Measurements from ENCODE around the gene TUT4. TPM values are rescaled to one million over a fixed set of nuclear protein-coding genes. Genes with fewer than 3 reads are reported as not detected.

The TUT4 gene
- total and polyA plus RNA-seq, 2 experiments from 2014 or later, result 69.9 to 116 TPM

- Mint-ChIP-seq H3K9me3 (no peaks in the 10 kb centered on the region), H3K27ac (no peak overlapping the region), H3K4me3 (no peak overlapping the region), H3K36me3 (ENCODE audit: low read depth) (peaks cover 21% of the 10 kb centered on the region; the same call in 2 of the 3 replicates), H3K4me1 (peaks cover 7% of the 10 kb centered on the region; the same call in 2 of the 3 replicates), H3K27me3 (ENCODE audit: insufficient read depth, low read depth, poor library complexity) (peaks cover 5% of the 10 kb centered on the region)
- Histone ChIP-seq H2AFZ (no peak overlapping the region), H3K27me3 (ENCODE audit: insufficient read depth) (no peaks in the 10 kb centered on the region), H3K9me2 (ENCODE audit: insufficient read depth) (no peaks in the 10 kb centered on the region), H4K20me1 (replicated peaks; ENCODE audit: insufficient read depth) (no peaks in the 10 kb centered on the region), H3K4me3 (no peak overlapping the region), H3K4me2 (no peak overlapping the region), H3K36me3 (ENCODE audit: insufficient read depth) (peaks cover 16% of the 10 kb centered on the region), H3K27ac (ENCODE audit: low read depth) (no peak overlapping the region), H3K79me2 (replicated peaks; ENCODE audit: insufficient read depth) (no peaks in the 10 kb centered on the region; the same call in 1 of the 2 replicates), H3F3A (replicated peaks; ENCODE audit: low read depth) (0 out of 2 replicates have a peak, but pooled peaks cover 3% of the 10 kb centered on the region), H3K4me1 (ENCODE audit: insufficient read depth) (0 out of 2 replicates have a peak, but pooled peaks cover 9% of the 10 kb centered on the region)
- DNase-seq (ENCODE audit: low spot score) (no peak), ATAC-seq (no peak)
- TF ChIP-seq EZH2phosphoT487 (IDR thresholded peaks at IDR 0.05; ENCODE audit: unreplicated experiment), result no peak
- TF ChIP-seq ETS1 (IDR thresholded peaks at IDR 0.05), result no peak
- no peak for TF ChIP-seq EZH2 (IDR thresholded peaks at IDR 0.05; ENCODE audit: low read depth, unreplicated experiment)
- TF ChIP-seq CREB1 (CRISPR knock-in tag; IDR thresholded peaks at IDR 0.05; ENCODE audit: low read depth), result no peak
- TF ChIP-seq ZNF331 (CRISPR knock-in tag; IDR thresholded peaks at IDR 0.05; ENCODE audit: low read depth), result no peak
- TF ChIP-seq, protein P1, sequence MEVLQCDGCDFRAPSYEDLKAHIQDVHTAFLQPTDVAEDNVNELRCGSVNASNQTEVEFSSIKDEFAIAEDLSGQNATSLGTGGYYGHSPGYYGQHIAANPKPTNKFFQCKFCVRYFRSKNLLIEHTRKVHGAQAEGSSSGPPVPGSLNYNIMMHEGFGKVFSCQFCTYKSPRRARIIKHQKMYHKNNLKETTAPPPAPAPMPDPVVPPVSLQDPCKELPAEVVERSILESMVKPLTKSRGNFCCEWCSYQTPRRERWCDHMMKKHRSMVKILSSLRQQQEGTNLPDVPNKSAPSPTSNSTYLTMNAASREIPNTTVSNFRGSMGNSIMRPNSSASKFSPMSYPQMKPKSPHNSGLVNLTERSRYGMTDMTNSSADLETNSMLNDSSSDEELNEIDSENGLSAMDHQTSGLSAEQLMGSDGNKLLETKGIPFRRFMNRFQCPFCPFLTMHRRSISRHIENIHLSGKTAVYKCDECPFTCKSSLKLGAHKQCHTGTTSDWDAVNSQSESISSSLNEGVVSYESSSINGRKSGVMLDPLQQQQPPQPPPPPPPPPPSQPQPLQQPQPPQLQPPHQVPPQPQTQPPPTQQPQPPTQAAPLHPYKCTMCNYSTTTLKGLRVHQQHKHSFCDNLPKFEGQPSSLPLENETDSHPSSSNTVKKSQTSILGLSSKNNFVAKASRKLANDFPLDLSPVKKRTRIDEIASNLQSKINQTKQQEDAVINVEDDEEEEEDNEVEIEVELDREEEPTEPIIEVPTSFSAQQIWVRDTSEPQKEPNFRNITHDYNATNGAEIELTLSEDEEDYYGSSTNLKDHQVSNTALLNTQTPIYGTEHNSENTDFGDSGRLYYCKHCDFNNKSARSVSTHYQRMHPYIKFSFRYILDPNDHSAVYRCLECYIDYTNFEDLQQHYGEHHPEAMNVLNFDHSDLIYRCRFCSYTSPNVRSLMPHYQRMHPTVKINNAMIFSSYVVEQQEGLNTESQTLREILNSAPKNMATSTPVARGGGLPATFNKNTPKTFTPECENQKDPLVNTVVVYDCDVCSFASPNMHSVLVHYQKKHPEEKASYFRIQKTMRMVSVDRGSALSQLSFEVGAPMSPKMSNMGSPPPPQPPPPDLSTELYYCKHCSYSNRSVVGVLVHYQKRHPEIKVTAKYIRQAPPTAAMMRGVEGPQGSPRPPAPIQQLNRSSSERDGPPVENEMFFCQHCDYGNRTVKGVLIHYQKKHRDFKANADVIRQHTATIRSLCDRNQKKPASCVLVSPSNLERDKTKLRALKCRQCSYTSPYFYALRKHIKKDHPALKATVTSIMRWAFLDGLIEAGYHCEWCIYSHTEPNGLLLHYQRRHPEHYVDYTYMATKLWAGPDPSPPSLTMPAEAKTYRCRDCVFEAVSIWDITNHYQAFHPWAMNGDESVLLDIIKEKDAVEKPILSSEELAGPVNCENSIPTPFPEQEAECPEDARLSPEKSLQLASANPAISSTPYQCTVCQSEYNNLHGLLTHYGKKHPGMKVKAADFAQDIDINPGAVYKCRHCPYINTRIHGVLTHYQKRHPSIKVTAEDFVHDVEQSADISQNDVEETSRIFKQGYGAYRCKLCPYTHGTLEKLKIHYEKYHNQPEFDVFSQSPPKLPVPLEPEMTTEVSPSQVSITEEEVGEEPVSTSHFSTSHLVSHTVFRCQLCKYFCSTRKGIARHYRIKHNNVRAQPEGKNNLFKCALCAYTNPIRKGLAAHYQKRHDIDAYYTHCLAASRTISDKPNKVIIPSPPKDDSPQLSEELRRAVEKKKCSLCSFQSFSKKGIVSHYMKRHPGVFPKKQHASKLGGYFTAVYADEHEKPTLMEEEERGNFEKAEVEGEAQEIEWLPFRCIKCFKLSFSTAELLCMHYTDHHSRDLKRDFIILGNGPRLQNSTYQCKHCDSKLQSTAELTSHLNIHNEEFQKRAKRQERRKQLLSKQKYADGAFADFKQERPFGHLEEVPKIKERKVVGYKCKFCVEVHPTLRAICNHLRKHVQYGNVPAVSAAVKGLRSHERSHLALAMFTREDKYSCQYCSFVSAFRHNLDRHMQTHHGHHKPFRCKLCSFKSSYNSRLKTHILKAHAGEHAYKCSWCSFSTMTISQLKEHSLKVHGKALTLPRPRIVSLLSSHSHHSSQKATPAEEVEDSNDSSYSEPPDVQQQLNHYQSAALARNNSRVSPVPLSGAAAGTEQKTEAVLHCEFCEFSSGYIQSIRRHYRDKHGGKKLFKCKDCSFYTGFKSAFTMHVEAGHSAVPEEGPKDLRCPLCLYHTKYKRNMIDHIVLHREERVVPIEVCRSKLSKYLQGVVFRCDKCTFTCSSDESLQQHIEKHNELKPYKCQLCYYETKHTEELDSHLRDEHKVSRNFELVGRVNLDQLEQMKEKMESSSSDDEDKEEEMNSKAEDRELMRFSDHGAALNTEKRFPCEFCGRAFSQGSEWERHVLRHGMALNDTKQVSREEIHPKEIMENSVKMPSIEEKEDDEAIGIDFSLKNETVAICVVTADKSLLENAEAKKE (CRISPR knock-in tag; IDR thresholded peaks at IDR 0.05), result no peak
Measured at GRCh38 chr1:52423771-52424170, 129.1 kb downstream of the TUT4 start.

All from GM23338 (cell line).